HCT116 (cell line): ENCODE measurements around the gene CHRNA5. TPM values are rescaled to one million over a fixed set of nuclear protein-coding genes. Genes with fewer than 3 reads are reported as not detected.
A peak's percentile ranks its signal among the peaks of the same experiment; 100 is the strongest.

ENCODE experiments used
- ATAC-seq: fragments of 200-7000 bp; cut with Tn5 transposase; 2 replicates; pipeline ENCODE4 v1.9.1; 2020; ENCODE audit warnings: mild to moderate bottlenecking, moderate library complexity
- BruUV-seq: library from RNA; stranded (reverse); fragments of 400-500 nt; replicated peaks from 2 replicates; lab custom pipeline; 2021; lab: Mats Ljungman, UMichigan
- CTCF ChIA-PET: fragments of 300-600 bp; sonication (Branson Sonifier 250); formaldehyde crosslinking; loops from one replicate; lab custom pipeline; 2021; ENCODE audit warnings: antibody characterized with exemption; lab: Charles Lee
- POLR2A ChIA-PET: fragments of 300-600, 350-600 bp; sonication (Branson Sonifier 250); formaldehyde crosslinking; loops from one replicate; lab custom pipeline; 2021; ENCODE audit warnings: antibody characterized with exemption; lab: Charles Lee
- RAD21 ChIA-PET, 2 experiments: fragments of 300-600 bp; sonication (Branson Sonifier 250); formaldehyde crosslinking; loops; one replicate each; lab custom pipeline; 2023; ENCODE audit warnings: low total read pairs in 2 of 2; ENCODE audit not compliant: uncharacterized antibody in 2 of 2, unreplicated experiment in 2 of 2, low non-redundant PET in 1 of 2; lab: Charles Lee
- DNase-seq: peaks from one replicate; pipeline ENCODE4 v3.0.0-alpha.2; 2010; ENCODE audit warnings: low read depth, low spot score
- H2AFZ ChIP-seq: fragments of 200-600 bp; shearing (Covaris generic), sonication (generic); 2 replicates; pipeline ENCODE4 v1.6.1; 2017; ENCODE audit warnings: low read depth, mixed run types, mixed read lengths, antibody characterized with exemption, low read length; ENCODE audit not compliant: poor library complexity, severe bottlenecking
- H3K27ac ChIP-seq: 2 replicates; pipeline ENCODE4 v1.5.1; 2012; ENCODE audit warnings: low read depth, low read length
- H3K27me3 ChIP-seq: fragments of 200-600 bp; sonication (generic); 2 replicates; pipeline ENCODE4 v1.6.1; 2016; ENCODE audit warnings: mixed run types, low read length, mixed read lengths; ENCODE audit not compliant: insufficient read depth
- H3K36me3 ChIP-seq, 2 experiments: fragments of 200-500 bp in 1 of 2; fragments of 200-600 bp in 1 of 2; sonication (Bioruptor generic) in 1 of 2; sonication (generic) in 1 of 2; 2 replicates each; pipeline versions ENCODE4 v1.5.1 to v1.6.1; 2014 to 2016; ENCODE audit warnings: low read length in 2 of 2, inconsistent platforms in 1 of 2, mixed read lengths in 1 of 2, mixed run types in 1 of 2; ENCODE audit not compliant: insufficient read depth in 2 of 2, control insufficient read depth in 1 of 2
- H3K4me1 ChIP-seq, 2 experiments: fragments of 200-600 bp in 1 of 2; sonication (generic) in 1 of 2; 2 replicates each; pipeline versions ENCODE4 v1.5.1 to v1.6.1; 2012 to 2017; ENCODE audit warnings: low read length in 2 of 2, inconsistent platforms in 1 of 2, mild to moderate bottlenecking in 1 of 2, mixed read lengths in 1 of 2, mixed run types in 1 of 2, moderate library complexity in 1 of 2; ENCODE audit not compliant: insufficient read depth in 2 of 2, control insufficient read depth in 1 of 2
- H3K4me2 ChIP-seq: fragments of 200-600 bp; sonication (generic); 2 replicates; pipeline ENCODE4 v1.6.1; 2017; ENCODE audit warnings: mixed run types, low read length, mixed read lengths
- H3K4me3 ChIP-seq, 2 experiments: fragments of 200-600 bp in 1 of 2; sonication (generic) in 1 of 2; replicated peaks in 1 of 2; 2 replicates each; pipeline ENCODE4 v1.5.1; 2011 to 2016; ENCODE audit warnings: low read length in 2 of 2, control low read depth in 1 of 2, low read depth in 1 of 2, mild to moderate bottlenecking in 1 of 2, mixed read lengths in 1 of 2, mixed run types in 1 of 2
- H3K79me2 ChIP-seq: fragments of 200-600 bp; sonication (generic); 2 replicates; pipeline ENCODE4 v1.6.1; 2017; ENCODE audit warnings: mild to moderate bottlenecking, mixed run types, low read length, moderate library complexity, mixed read lengths; ENCODE audit not compliant: insufficient read depth
- H3K9ac ChIP-seq: fragments of 200-600 bp; sonication (generic); 2 replicates; pipeline ENCODE4 v1.6.1; 2016; ENCODE audit warnings: low read length, mixed read lengths
- H3K9me2 ChIP-seq: fragments of 200-600 bp; sonication (generic), shearing (Covaris generic); 2 replicates; pipeline ENCODE4 v1.6.1; 2017; ENCODE audit warnings: mixed run types, mild to moderate bottlenecking, moderate library complexity; ENCODE audit not compliant: insufficient read depth
- H3K9me3 ChIP-seq, 2 experiments: fragments of 200-500 bp in 1 of 2; fragments of 200-600 bp in 1 of 2; sonication (Bioruptor generic) in 1 of 2; sonication (generic) in 1 of 2; 2 replicates each; pipeline ENCODE4 v1.6.1; 2014 to 2017; ENCODE audit warnings: low read length in 2 of 2, mixed read lengths in 2 of 2, inconsistent platforms in 1 of 2, low read depth in 1 of 2, mild to moderate bottlenecking in 1 of 2, mixed run types in 1 of 2, moderate library complexity in 1 of 2; ENCODE audit not compliant: control insufficient read depth in 1 of 2, insufficient read depth in 1 of 2
- H4K20me1 ChIP-seq: fragments of 200-600 bp; sonication (generic), shearing (Covaris generic); 2 replicates; pipeline ENCODE4 v1.6.1; 2017; ENCODE audit warnings: mixed run types, mild to moderate bottlenecking, moderate library complexity; ENCODE audit not compliant: insufficient read depth
- CBX3 ChIP-seq: IDR thresholded peaks from 2 replicates; pipeline ENCODE4 v1.6.1; 2012; ENCODE audit warnings: low read depth
- EZH2 ChIP-seq: fragments of 200-600 bp; sonication (generic); IDR thresholded peaks from 2 replicates; pipeline ENCODE4 v1.6.1; 2017; ENCODE audit warnings: antibody characterized with exemption, mixed run types
- RAD21 ChIP-seq: IDR thresholded peaks from 2 replicates; pipeline ENCODE4 v1.6.1; 2012; ENCODE audit warnings: low read depth, mild to moderate bottlenecking
- SRF ChIP-seq: IDR thresholded peaks from 2 replicates; pipeline ENCODE4 v1.6.1; 2012; ENCODE audit warnings: low read depth
- intact Hi-C: fragments of 100-400 bp; cut with micrococcal nuclease; formaldehyde crosslinking; loops from 2 replicates; pipeline ENCODE4 v1.10.0; 2022
- total RNA-seq: library from RNA; stranded (reverse); gene quantifications from one replicate; pipeline ENCODE4 v1.2.1, GENCODE V29; 2021; ENCODE audit not compliant: unreplicated experiment
- TF ChIP-seq, protein P1 (sequence below): IDR thresholded peaks from 2 replicates; pipeline ENCODE4 v1.6.1; 2012; ENCODE audit warnings: low read depth
- TF ChIP-seq, protein P2 (sequence below), 3 experiments: fragments of 200-600 bp in 1 of 3; sonication (generic) in 1 of 3; IDR thresholded peaks in 2 of 3; conservative IDR thresholded peaks in 1 of 3; 2 replicates each; pipeline ENCODE4 v1.5.1; 2012 to 2017; ENCODE audit warnings: low read depth in 2 of 3, low read length in 2 of 3, antibody characterized with exemption in 1 of 3, borderline replicate concordance in 1 of 3, control low read depth in 1 of 3, mild to moderate bottlenecking in 1 of 3, mixed read lengths in 1 of 3, mixed run types in 1 of 3, moderate library complexity in 1 of 3; ENCODE audit not compliant: insufficient read depth in 1 of 3

The CHRNA5 gene
- total RNA-seq, 1 experiment from 2014 or later = 25.2 TPM

DNA sequence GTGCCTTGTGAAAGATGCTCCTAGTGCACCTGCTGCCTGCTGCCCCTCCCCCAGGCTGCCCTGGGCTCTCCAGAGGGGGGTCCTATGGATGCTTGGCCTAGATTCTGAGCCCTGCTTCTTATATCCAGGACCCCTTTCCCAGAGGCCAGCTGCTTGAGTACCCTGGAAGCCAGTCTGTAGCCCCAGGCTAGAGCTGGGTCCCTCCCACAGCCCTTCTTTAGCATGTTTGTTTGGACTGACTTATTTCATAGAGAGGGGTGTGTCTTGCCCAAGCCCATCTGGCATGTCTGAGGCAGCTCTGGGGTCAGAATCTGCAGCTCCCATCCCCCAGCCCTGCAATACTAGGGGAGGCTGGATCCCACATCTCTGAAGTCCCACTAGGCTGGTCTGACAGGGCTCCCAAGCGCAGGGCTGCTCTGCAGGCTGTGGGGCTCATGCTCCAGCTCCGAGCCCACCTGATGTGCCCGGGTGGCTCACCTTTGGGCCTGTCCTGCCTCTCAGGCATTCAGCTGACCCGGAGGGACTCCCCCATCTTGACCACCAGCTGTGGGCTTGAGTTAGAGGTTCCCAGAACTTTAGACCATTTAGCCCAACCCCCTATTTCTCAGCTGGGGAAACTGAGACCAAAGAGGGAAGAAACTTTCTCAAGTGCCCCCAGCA, 72.6 kb downstream of the CHRNA5 start (continued):
- TF ChIP-seq, protein P1, sequence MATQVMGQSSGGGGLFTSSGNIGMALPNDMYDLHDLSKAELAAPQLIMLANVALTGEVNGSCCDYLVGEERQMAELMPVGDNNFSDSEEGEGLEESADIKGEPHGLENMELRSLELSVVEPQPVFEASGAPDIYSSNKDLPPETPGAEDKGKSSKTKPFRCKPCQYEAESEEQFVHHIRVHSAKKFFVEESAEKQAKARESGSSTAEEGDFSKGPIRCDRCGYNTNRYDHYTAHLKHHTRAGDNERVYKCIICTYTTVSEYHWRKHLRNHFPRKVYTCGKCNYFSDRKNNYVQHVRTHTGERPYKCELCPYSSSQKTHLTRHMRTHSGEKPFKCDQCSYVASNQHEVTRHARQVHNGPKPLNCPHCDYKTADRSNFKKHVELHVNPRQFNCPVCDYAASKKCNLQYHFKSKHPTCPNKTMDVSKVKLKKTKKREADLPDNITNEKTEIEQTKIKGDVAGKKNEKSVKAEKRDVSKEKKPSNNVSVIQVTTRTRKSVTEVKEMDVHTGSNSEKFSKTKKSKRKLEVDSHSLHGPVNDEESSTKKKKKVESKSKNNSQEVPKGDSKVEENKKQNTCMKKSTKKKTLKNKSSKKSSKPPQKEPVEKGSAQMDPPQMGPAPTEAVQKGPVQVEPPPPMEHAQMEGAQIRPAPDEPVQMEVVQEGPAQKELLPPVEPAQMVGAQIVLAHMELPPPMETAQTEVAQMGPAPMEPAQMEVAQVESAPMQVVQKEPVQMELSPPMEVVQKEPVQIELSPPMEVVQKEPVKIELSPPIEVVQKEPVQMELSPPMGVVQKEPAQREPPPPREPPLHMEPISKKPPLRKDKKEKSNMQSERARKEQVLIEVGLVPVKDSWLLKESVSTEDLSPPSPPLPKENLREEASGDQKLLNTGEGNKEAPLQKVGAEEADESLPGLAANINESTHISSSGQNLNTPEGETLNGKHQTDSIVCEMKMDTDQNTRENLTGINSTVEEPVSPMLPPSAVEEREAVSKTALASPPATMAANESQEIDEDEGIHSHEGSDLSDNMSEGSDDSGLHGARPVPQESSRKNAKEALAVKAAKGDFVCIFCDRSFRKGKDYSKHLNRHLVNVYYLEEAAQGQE = no peak
- TF ChIP-seq, all 23 proteins: peak for 0

GRCh38 chr15:78638658-78639314, 73.5 kb downstream of the CHRNA5 start:
- CTCF ChIA-PET = interaction anchor here (0.6 to 3.7 kb wide), 8 partner anchors 9 to 112 kb away, joined by 3 to 19 read pairs (median 4); no protein-coding TSS in a partner anchor
- Histone ChIP-seq H3K4me3 (no peak overlapping the region), H4K20me1 (no peaks in the 10 kb centered on the region), H3K27me3 (no peaks in the 10 kb centered on the region), H3K9me3 (no peaks in the 10 kb centered on the region; a peak in 1 of 4 replicates), H2AFZ (no peak overlapping the region), H3K36me3 (no peaks in the 10 kb centered on the region), H3K4me1 (peaks cover 2 to 15% of the 10 kb centered on the region in 2 experiments; a peak in 2 of 4 replicates), H3K79me2 (no peaks in the 10 kb centered on the region), H3K27ac (no peak overlapping the region), H3K4me2 (no peak overlapping the region), H3K9me2 (no peaks in the 10 kb centered on the region), H3K9ac (no peak overlapping the region)
- no TSS peak for BruUV-seq
- RAD21 ChIA-PET = interaction anchor here (0.9 to 1.7 kb wide), 3 partner anchors 70 to 71 kb away, joined by 3 to 4 read pairs (median 3); no protein-coding TSS in a partner anchor
- TF ChIP-seq, protein P2, sequence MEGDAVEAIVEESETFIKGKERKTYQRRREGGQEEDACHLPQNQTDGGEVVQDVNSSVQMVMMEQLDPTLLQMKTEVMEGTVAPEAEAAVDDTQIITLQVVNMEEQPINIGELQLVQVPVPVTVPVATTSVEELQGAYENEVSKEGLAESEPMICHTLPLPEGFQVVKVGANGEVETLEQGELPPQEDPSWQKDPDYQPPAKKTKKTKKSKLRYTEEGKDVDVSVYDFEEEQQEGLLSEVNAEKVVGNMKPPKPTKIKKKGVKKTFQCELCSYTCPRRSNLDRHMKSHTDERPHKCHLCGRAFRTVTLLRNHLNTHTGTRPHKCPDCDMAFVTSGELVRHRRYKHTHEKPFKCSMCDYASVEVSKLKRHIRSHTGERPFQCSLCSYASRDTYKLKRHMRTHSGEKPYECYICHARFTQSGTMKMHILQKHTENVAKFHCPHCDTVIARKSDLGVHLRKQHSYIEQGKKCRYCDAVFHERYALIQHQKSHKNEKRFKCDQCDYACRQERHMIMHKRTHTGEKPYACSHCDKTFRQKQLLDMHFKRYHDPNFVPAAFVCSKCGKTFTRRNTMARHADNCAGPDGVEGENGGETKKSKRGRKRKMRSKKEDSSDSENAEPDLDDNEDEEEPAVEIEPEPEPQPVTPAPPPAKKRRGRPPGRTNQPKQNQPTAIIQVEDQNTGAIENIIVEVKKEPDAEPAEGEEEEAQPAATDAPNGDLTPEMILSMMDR (IDR thresholded peaks at IDR 0.05 in 2 of 3, conservative IDR thresholded peaks at IDR 0.05 in 1 of 3; ENCODE audit: borderline replicate concordance in 1 of 3, insufficient read depth in 1 of 3, low read depth in 2 of 3, low read length in 2 of 3) = peak; percentile 70 to 75 (median 70); a peak in 5 of 6 replicates
- TF ChIP-seq RAD21 (peak; percentile 80), SRF (no peak), CBX3 (no peak), EZH2 (no peak)
- peak; percentile 31 for DNase-seq
- intact Hi-C loops = loop anchor here (1.0 kb wide), 2 partner anchors 71 to 113 kb away; no protein-coding TSS in a partner anchor
- ATAC-seq = peak; percentile 79
- POLR2A ChIA-PET = no interaction called here
